HEK293T (cell line): ENCODE data around the gene ATP13A2.

Source experiments
- CTCF ChIA-PET: fragments of 350-600 bp; formaldehyde crosslinking; extraction: SDS; loops from one replicate; lab custom pipeline; 2021; ENCODE audit warnings: antibody characterized with exemption, inconsistent platforms; lab: Yijun Ruan, JAX
- POLR2A ChIA-PET: fragments of 350-600 bp; formaldehyde crosslinking; extraction: SDS; loops from one replicate; lab custom pipeline; 2020; ENCODE audit warnings: antibody characterized with exemption, inconsistent platforms; lab: Yijun Ruan, JAX
- DNase-seq: peaks from one replicate; pipeline ENCODE4 v3.0.0; 2012; ENCODE audit warnings: mixed read lengths; ENCODE audit errors: extremely low spot score
- ARNT ChIP-seq: fragments of 450-650 bp; IDR thresholded peaks from 2 replicates; pipeline ENCODE4 v1.6.1; 2017; ENCODE audit warnings: mild to moderate bottlenecking
- BHLHE40 ChIP-seq: fragments of 450-650 bp; IDR thresholded peaks from 2 replicates; pipeline ENCODE4 v1.6.1; 2016; ENCODE audit warnings: mild to moderate bottlenecking, moderate library complexity, borderline replicate concordance
- CTBP1 ChIP-seq: fragments of 450-650 bp; IDR thresholded peaks from 2 replicates; pipeline ENCODE4 v1.6.1; 2016; ENCODE audit warnings: borderline replicate concordance
- ELF4 ChIP-seq: fragments of 450-650 bp; IDR thresholded peaks from 2 replicates; pipeline ENCODE4 v1.6.1; 2017; ENCODE audit warnings: antibody characterized with exemption
- FOXA1 ChIP-seq: fragments of 450-650 bp; IDR thresholded peaks from 2 replicates; pipeline ENCODE4 v1.6.1; 2016; ENCODE audit warnings: mild to moderate bottlenecking
- FOXK2 ChIP-seq: fragments of 450-650 bp; IDR thresholded peaks from 2 replicates; pipeline ENCODE4 v1.6.1; 2016; ENCODE audit warnings: mild to moderate bottlenecking
- FOXM1 ChIP-seq: fragments of 450-650 bp; IDR thresholded peaks from 2 replicates; pipeline ENCODE4 v1.6.1; 2017; ENCODE audit warnings: mild to moderate bottlenecking, borderline replicate concordance
- HDGF ChIP-seq: fragments of 450-650 bp; IDR thresholded peaks from 2 replicates; pipeline ENCODE4 v1.6.1; 2017; ENCODE audit warnings: antibody characterized with exemption, borderline replicate concordance
- L3MBTL2 ChIP-seq: fragments of 450-650 bp; conservative IDR thresholded peaks from 2 replicates; pipeline ENCODE4 v1.6.1; 2016; ENCODE audit warnings: mild to moderate bottlenecking
- LEF1 ChIP-seq: fragments of 450-650 bp; IDR thresholded peaks from 2 replicates; pipeline ENCODE4 v1.6.1; 2017; ENCODE audit warnings: mild to moderate bottlenecking, borderline replicate concordance
- NFRKB ChIP-seq: fragments of 450-650 bp; IDR thresholded peaks from 2 replicates; pipeline ENCODE4 v1.6.1; 2016; ENCODE audit warnings: mild to moderate bottlenecking, moderate library complexity
- PKNOX1 ChIP-seq: fragments of 450-650 bp; IDR thresholded peaks from 2 replicates; pipeline ENCODE4 v1.6.1; 2016
- SP1 ChIP-seq: fragments of 450-650 bp; IDR thresholded peaks from 2 replicates; pipeline ENCODE4 v1.6.1; 2017
- SUZ12 ChIP-seq: fragments of 450-650 bp; IDR thresholded peaks from 2 replicates; pipeline ENCODE4 v1.6.1; 2016; ENCODE audit warnings: mild to moderate bottlenecking
- TARDBP ChIP-seq: fragments of 450-650 bp; IDR thresholded peaks from 2 replicates; pipeline ENCODE4 v1.6.1; 2016
- ZNF384 ChIP-seq: fragments of 450-650 bp; IDR thresholded peaks from 2 replicates; pipeline ENCODE4 v1.6.1; 2016

The ATP13A2 gene

GRCh38 chr1:17027403-17027802 is 15.7 kb upstream of the ATP13A2 start:
- POLR2A ChIA-PET, result no interaction called here
- TF ChIP-seq HDGF (no peak), BHLHE40 (no peak), FOXM1 (no peak), LEF1 (no peak), NFRKB (no peak), ZNF384 (no peak), SP1 (no peak), FOXA1 (no peak), ARNT (no peak), PKNOX1 (no peak), SUZ12 (no peak), CTBP1 (no peak), L3MBTL2 (no peak), TARDBP (no peak), ELF4 (no peak)
- CTCF ChIA-PET, result no interaction called here
- DNase-seq, result no peak

GRCh38 chr1:17024721-17025120 is 13.0 kb upstream of the ATP13A2 start:
- no peak for DNase-seq
- no peak for TF ChIP-seq BHLHE40
- no peak for TF ChIP-seq L3MBTL2
- no peak for TF ChIP-seq PKNOX1
- TF ChIP-seq SUZ12, result no peak
- no peak for TF ChIP-seq LEF1
- TF ChIP-seq TARDBP, result no peak
- TF ChIP-seq ELF4, result no peak
- POLR2A ChIA-PET, result no interaction called here
- CTCF ChIA-PET, result no interaction called here

DNA sequence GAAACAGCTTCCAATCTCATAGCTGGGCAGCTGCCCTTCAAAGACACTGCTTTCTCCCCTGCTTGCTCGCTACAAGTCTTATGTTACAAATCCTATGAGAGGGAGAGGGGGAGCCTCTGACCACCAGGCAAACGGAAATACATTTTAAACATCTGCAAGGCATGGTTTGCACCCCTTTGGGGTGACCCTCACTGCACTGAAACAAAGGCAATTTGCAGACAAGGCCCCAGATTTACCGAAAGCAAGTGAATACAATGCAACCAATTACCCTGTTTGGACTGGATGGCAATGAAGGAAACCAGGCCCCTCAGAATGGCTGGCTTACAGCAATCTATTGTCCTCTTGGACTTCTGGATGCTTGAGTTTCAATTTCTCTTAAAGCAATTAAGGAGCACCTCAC is 11.8 kb upstream of the ATP13A2 start:
- no peak for DNase-seq
- TF ChIP-seq L3MBTL2 (no peak), FOXK2 (no peak)
- CTCF ChIA-PET, result no interaction called here
- POLR2A ChIA-PET, result no interaction called here

DNA sequence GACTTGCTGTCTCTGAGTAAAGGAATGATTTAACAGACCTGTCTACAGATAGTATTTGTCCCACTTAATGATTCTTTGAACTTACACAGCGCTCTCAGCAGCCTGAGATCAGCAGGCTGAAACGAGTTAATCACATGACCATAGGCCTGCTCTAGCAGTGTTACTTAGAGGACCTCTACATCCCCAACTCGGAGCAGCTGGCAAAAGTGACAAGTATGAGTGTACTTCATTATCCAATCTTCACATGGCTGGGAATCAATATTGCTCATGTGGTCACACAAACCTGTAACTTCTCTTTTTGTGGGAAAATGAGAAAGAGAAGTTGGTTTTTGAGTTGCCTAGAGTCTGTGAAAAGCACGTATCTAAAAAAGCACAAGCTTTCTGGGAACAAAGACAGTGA is 11.4 kb upstream of the ATP13A2 start:
- CTCF ChIA-PET, result interaction anchor here (1.4 kb wide), 1 partner anchor 71 kb away, joined by 3 read pairs; no protein-coding TSS in a partner anchor
- no peak for TF ChIP-seq FOXK2
- TF ChIP-seq NFRKB, result no peak
- TF ChIP-seq HDGF, result no peak
- no peak for DNase-seq
- POLR2A ChIA-PET, result interaction anchor here (1.3 kb wide), 1 partner anchor 11 kb away, joined by 6 read pairs; the partner anchor contains the start of gene ATP13A2

GRCh38 chr1:17021896-17022295 is 10.2 kb upstream of the ATP13A2 start:
- CTCF ChIA-PET, result interaction anchor here (1.4 kb wide), 1 partner anchor 70 kb away, joined by 3 read pairs; no protein-coding TSS in a partner anchor
- POLR2A ChIA-PET, result interaction anchor here (1.3 to 1.5 kb wide), 2 partner anchors 10 to 62 kb away, joined by 3 to 6 read pairs; partner anchors contain the start of gene ATP13A2
- no peak for TF ChIP-seq NFRKB
- no peak for TF ChIP-seq LEF1
- no peak for TF ChIP-seq ARNT
- TF ChIP-seq HDGF, result no peak
- no peak for TF ChIP-seq FOXM1
- no peak for TF ChIP-seq CTBP1
- TF ChIP-seq BHLHE40, result no peak
- TF ChIP-seq FOXK2, result no peak
- no peak for TF ChIP-seq L3MBTL2
- no peak for TF ChIP-seq SP1
- no peak for TF ChIP-seq ELF4
- TF ChIP-seq SUZ12, result no peak
- no peak for TF ChIP-seq TARDBP
- TF ChIP-seq PKNOX1, result no peak
- no peak for TF ChIP-seq ZNF384
- DNase-seq, result no peak

- no peak for DNase-seq
- TF ChIP-seq TARDBP (no peak), CTBP1 (no peak), BHLHE40 (no peak)
- POLR2A ChIA-PET, result interaction anchor here (1.5 kb wide), 1 partner anchor 60 kb away, joined by 3 read pairs; no protein-coding TSS in a partner anchor
- CTCF ChIA-PET, result no interaction called here
These were observed 8.8 kb upstream of the ATP13A2 start for GRCh38 chr1:17020502-17020901.

GRCh38 chr1:17018849-17019248 is 7.1 kb upstream of the ATP13A2 start:
- DNase-seq, result no peak
- CTCF ChIA-PET, result no interaction called here
- POLR2A ChIA-PET, result interaction anchor here (1.3 kb wide), 1 partner anchor 8 kb away, joined by 3 read pairs; no protein-coding TSS in a partner anchor
- no peak for TF ChIP-seq FOXM1
- TF ChIP-seq SUZ12, result no peak
- no peak for TF ChIP-seq LEF1
